ENCODE results near the gene GAN.
"Not testable (repeated sequence)": the region's sequence is repeated elsewhere in the genome, so short reads cannot be mapped to it uniquely, and the experiment has no call there.

GAN gene

GRCh38 chr16:81403208-81403600, 88.4 kb downstream of the GAN start:
- no peak for DNase-seq

GRCh38 chr16:81403601-81404391, 89.0 kb downstream of the GAN start:
- DNase-seq, result no peak

GRCh38 chr16:81405002-81405401, 90.2 kb downstream of the GAN start:
- DNase-seq, result not testable (repeated sequence)

- DNase-seq, result no peak
These were observed 90.9 kb downstream of the GAN start for GRCh38 chr16:81405702-81406113.

GRCh38 chr16:81408409-81408950, 93.7 kb downstream of the GAN start:
- DNase-seq, result no peak

GRCh38 chr16:81409016-81409556, 94.3 kb downstream of the GAN start:
- no peak for DNase-seq

- DNase-seq, result no peak
These were observed 96.0 kb downstream of the GAN start for GRCh38 chr16:81410643-81411293.

GRCh38 chr16:81413245-81413990, 98.7 kb downstream of the GAN start:
- DNase-seq, result no peak

GRCh38 chr16:81415751-81416150, 101.0 kb downstream of the GAN start:
- no peak for DNase-seq

GRCh38 chr16:81416749-81417148, 102.0 kb downstream of the GAN start:
- no peak for DNase-seq

GRCh38 chr16:81417210-81417609, 102.4 kb downstream of the GAN start:
- no peak for DNase-seq

GRCh38 chr16:81419806-81420205, 105.0 kb downstream of the GAN start:
- DNase-seq, result no peak

GRCh38 chr16:81421126-81421525, 106.4 kb downstream of the GAN start:
- DNase-seq, result no peak

- DNase-seq, result no peak
These were observed 106.8 kb downstream of the GAN start for GRCh38 chr16:81421536-81421935.

GRCh38 chr16:81422153-81422552, 107.4 kb downstream of the GAN start:
- not testable (repeated sequence) for DNase-seq

GRCh38 chr16:81424771-81425170, 110.0 kb downstream of the GAN start:
- DNase-seq, result no peak

GRCh38 chr16:81427219-81427618, 112.5 kb downstream of the GAN start:
- peak; percentile 54 for DNase-seq

GRCh38 chr16:81429045-81429521, 114.3 kb downstream of the GAN start:
- DNase-seq, result no peak

GRCh38 chr16:81431554-81432353, 117.0 kb downstream of the GAN start:
- DNase-seq, result no peak

- no peak for DNase-seq
These were observed 118.3 kb downstream of the GAN start for GRCh38 chr16:81432937-81433557.

GRCh38 chr16:81435103-81435502, 120.3 kb downstream of the GAN start:
- DNase-seq, result no peak

- DNase-seq, result no peak
These were observed 120.8 kb downstream of the GAN start for GRCh38 chr16:81435567-81435966.

Measured in NCI-H187 treated with DMSO at 0.1 percent for 48 hours (cell line).